Renal pelvis (tissue), 4 donors: ENCODE data around the gene PALLD. TPM values are rescaled to one million over a fixed set of nuclear protein-coding genes. Genes with fewer than 3 reads are reported as not detected.

Experiments used
- DNase-seq: peaks from one replicate; pipeline ENCODE4 v3.0.0-alpha.2; 2013
- polyA plus RNA-seq, 3 donors: library from polyadenylated mRNA; unstranded; fragments of 120-200 nt; gene quantifications; one replicate each; pipeline ENCODE4 v1.2.1, GENCODE V29; 2013; ENCODE audit not compliant: insufficient read length in 3 of 3

The PALLD gene
- polyA plus RNA-seq, 3 donors = 173 to 183 (median 177) TPM

DNA sequence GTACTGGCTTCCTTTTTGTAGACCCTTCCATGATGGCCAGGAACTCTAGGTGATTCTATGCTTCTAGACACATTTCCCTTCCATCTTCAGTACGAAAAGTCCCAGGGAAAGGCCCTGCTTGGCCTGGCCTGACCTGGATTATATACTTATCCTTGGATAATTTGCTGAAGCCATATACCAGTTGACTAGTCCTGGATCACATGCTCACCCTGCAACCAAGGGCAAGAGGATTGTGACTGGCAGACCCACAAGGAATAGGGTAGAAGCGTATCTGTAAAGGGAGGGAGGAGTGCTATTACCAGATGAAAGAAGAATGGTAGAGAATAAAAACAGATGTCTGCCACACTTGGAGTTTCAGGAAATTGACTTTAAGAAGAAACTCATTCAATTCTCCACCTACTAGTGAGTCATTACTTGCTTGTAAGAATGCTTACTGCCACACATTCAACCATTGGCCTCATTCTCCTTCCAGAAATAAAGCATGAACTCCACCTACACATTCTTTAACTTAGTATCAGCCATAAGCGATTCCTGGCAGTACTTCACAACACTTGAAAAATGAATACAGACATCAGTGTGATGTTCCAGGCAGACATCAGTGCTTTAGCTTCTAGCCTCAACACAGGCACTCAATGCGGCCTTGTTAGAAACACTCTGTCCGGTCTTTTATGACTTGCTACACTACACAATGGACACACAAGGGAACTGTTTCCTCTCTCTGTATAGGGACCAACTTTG lies 371.4 kb downstream of the PALLD start:
- no peak for DNase-seq

DNA sequence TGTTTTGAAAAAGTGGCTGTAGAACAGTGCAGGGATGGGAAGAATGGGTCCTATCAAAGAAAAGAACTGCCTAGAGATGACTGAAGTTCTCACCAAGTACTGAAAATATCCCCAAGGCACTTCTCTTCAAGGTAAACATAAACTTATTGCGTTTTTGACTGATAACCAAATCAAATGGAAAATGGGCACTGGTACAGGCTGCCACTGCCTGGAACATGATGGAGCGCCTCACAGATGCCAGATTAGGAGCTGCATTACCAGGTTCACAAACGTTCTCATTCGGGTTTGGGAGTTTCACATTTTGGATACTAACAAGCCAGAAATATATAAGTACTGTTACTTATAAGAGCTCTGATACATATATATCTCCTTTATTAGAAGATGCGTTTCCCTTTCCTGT lies 371.9 kb downstream of the PALLD start:
- DNase-seq = no peak

DNA sequence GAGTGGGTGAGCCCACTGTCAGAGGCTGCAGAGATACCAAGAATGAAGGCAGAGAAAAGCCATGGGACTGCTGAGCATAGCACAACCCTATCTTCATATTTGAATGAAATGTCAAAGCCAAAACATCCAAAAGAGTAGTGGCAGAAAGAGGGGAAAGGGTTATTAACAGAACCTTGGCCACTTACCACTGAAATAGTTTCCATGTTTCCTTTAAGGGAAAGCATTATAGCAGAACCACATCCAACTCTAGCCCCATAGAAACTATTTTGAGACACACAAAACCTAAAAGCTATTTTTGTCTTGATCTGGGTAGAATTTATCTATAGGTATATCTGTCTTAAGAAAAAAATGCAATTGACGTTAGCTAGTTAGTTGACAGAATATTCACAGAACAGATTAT lies 373.2 kb downstream of the PALLD start:
- DNase-seq = no peak

DNA sequence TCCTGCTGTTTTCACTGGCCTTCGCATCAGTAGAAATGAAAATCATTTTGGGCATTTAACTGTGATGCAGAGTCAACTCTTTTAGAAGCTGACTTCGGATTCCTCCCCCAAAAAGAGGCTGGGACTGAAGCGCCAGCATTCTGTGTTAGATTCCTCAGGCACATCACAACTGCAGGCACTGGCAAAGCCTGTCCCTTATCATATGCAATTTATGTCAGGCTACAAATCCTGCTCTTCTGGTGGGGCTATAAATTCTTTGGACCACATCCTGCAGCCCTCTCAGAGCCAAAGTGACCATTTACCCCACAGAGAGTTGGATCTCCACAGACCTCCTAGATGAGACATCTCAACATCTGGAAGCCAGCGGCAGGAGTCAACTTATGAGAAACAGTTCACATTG lies 374.8 kb downstream of the PALLD start:
- no peak for DNase-seq

DNA sequence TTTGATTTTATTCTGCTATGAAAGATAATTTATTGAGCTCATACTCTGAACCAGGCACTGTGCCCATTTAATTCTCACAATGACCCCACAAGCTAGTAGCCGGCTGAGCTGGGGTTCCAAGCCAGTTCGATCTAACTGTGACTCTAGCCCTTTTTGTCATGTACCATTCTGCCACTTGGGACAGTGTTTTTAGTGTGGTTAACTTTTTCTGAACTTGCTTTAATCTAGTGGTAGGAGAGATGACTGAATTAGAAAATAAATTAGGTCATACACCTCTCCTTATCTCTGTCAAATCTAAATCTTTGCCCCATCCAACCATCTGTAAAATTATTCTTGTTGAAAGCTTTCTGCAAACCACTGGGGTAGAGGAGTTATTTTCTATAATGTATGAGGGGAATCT lies 377.2 kb downstream of the PALLD start:
- no peak for DNase-seq

DNA sequence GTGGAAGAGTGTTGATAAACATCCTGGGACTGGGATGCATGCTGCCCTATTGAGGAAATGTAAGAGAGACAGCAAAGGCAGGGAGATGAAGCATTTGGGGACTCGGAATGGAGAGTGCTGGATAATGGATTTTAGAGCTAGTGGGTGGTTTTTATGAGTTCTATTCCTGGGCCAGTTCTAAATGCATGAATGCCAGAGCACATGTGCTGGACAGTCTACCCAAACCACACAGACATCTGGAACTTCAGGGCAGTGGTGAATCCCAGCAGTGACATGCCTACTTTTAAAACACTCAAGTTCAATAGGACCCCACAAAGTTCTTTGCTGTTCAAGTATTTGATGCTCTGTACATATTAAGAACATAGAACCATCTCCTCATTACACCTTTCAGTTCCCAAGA lies 379.3 kb downstream of the PALLD start:
- no peak for DNase-seq

DNA sequence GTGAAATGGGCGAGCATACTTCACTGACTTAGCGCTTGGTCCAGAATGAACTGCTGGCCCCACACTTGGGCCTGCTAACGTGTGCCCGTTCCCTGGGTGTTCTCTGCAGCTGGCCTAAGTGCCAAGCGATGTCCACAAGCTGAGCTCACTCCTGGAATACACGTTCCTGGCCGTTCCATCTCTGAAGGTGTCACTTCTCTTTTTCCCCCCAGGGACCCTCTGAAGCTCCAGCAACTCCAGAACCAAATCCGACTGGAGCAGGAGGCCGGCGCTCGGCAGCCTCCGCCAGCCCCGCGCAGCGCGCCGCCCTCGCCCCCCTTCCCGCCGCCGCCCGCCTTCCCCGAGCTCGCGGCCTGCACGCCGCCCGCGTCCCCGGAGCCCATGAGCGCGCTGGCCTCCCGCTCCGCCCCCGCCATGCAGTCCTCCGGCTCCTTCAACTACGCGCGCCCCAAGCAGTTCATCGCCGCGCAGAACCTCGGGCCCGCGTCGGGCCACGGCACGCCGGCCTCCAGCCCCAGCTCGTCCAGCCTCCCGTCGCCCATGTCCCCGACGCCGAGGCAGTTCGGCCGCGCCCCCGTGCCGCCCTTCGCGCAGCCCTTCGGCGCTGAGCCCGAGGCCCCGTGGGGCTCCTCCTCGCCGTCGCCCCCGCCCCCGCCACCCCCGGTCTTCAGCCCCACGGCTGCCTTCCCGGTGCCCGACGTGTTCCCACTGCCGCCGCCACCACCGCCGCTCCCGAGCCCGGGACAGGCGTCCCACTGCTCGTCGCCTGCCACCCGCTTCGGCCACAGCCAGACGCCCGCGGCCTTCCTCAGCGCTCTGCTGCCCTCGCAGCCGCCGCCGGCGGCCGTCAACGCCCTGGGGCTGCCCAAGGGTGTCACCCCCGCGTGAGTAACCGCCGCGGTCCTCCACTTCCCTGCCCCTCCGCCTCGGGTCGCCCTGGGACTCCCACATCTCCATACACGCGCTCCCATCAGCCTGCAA lies 380.9 kb downstream of the PALLD start:
- DNase-seq = peak; percentile 40

DNA sequence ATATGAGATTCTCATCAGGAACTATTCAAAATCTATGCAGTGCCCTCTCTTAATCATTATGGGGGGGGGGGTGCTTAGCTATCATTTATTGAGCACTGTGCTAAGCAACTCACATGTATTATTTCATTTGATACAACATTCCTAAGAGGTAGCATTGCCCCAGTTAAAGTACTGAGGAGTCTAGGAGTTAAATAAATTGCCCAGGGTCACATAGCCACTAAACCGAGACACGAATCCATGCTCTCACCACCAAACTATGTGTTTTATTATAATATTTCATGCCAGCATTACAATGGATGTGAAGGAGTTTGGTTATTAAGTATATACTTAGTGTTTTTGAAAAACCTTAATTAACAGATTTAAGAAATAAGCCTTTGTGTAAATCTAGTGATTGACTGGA lies 381.8 kb downstream of the PALLD start:
- DNase-seq = no peak

DNA sequence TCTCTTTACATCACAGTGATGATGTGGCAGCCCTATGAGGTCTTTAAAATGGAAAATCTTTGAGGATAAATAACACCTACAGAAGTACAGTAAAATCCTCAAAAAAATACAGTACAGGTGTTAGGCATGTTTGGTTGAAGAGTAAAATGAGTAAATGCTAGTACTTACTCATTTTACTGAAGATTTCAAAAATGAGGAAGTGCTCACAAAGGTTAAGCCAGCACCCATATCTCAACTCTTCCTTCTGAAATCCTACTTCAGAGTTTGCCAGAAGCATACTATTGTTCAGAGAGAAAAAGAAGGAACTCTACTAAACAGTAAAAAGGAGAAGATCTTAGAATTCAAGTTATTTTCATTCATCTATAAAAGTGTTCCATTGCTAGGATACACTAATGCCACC lies 382.3 kb downstream of the PALLD start:
- no peak for DNase-seq

DNA sequence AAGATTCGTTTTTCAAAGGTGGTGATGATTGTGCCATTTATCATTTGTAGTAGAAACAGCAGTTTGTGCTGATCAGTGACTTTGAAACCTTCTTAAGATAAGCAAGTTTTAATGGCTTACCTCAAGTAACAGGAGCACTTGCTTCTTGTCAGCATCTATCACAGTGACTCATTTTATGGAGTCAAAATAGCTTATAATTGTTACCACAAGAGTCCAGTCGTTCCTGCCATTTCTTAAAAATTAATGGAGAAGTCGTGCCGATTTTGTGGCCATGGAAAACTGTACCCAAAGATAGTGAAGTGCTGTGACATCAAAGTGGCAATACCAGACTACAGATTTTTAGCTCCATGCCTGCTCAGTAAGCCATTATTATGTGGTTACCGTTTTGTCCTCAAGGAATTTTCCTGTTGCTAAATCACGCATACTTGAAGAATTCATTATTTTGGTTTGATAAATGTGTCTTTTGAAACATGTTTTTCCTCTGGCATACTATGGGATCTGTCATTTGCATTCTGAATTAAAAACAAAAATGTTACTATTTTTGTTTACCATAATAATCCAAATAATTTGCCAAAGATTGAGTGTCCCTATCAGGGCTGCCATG lies 383.3 kb downstream of the PALLD start:
- DNase-seq = no peak

DNA sequence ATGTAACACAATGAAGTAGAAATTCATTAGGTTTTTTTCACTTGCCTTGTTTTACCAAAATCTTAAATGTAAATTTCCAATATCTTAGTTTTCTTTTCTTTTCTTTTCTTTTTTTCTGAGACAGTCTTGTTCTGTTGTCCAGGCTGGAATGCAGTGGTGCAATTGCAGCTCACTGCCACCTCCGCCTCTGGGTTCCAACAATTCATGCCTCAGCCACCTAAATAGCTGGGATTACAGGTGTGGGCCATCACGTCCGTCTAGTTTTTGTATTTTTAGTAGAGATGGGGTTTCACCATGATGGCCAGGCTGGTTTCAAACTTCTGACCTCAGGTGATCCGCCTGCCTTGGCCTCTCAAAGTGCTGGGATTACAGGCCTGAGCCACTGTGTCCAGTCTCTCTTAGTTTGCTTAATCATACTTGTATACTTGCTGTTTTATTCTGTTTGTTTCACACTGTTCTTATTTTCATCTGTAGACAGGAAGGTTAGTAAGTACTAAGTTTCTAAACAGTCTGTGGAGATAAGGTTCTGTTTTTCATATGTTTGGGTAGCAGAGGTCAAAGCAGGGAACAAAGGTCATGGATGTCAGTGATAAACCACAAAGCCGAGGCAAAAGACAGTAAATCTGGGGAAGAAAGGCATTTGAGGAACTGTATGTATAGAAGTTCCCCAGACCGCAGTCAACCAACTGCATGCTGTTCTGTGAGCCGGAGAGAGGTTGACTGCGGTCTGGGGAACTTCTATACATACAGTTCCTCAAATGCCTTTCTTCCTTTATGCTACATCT lies 384.2 kb downstream of the PALLD start:
- no peak for DNase-seq

DNA sequence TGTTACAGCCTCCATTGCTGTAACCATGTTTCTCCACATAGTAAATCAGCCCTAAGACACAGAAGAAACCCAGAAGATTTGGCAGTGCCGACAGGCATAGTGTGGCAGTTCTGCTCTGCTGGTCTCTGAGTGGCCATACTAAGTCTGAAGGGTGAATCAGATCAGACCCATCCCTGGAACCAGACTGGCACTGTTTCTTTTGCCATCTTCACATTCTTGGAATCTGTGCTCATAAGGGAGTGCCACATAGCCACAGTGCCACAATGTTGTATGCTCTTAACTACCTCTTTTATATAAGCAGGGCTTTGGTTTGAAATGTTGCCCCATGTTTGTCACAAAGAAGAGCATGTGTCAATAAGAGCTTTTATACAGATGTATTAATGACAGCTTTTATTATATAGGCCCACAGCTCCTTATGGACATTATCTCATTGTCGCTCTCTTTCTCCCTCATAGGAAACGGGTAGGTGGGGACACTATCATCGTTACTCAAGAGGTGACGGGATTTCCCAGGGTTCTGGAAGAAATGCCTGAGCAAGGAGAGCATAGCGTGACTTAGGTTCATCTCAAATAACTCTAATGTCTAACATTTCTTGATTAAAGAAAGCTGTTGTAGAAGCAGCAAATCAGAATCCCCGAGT lies 385.0 kb downstream of the PALLD start:
- no peak for DNase-seq

DNA sequence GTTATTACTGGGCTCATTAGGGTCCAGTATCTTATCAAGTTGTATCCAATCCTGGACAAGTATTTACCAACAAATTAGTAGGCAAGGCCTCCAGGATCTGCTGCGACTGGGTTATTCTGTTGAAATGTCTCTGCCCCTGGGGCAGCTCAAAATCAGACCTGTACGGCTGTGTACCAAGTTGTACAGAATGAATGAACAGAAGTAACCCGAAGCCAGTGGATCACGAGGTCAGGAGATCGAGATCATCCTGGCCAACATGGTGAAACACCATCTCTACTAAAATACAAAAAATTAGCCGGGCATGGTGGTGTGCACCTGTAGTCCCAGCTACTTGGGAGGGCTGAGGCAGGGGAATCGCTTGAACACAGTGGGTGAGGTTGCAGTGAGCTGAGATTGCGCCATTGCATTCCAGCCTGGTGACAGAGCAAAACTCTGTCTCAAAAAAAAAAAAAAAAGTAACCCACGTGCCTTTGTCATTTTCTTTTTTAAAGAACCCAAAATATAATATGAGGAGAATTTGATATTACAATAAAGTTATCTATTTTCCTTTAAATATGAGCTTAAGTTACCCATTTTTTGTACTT lies 385.9 kb downstream of the PALLD start:
- DNase-seq = no peak

DNA sequence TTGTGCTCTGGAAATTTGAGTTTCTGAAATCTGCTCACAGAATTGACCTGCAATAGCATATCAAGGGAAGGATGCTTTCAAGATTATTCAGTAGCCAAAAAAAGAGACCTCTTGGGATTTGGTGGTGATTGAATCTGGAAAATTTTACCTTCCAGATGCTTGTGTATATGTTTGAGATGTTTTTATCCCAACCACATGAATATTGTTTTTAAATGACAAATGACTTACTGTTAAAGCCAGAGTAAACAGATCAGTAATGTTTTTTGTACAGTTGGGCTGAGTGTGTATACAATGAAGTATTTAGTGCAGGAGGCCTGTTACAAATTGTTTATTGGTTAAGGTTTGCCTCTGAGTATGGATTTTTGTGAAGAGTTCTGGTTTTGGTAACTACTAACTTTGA lies 386.7 kb downstream of the PALLD start:
- DNase-seq = no peak

DNA sequence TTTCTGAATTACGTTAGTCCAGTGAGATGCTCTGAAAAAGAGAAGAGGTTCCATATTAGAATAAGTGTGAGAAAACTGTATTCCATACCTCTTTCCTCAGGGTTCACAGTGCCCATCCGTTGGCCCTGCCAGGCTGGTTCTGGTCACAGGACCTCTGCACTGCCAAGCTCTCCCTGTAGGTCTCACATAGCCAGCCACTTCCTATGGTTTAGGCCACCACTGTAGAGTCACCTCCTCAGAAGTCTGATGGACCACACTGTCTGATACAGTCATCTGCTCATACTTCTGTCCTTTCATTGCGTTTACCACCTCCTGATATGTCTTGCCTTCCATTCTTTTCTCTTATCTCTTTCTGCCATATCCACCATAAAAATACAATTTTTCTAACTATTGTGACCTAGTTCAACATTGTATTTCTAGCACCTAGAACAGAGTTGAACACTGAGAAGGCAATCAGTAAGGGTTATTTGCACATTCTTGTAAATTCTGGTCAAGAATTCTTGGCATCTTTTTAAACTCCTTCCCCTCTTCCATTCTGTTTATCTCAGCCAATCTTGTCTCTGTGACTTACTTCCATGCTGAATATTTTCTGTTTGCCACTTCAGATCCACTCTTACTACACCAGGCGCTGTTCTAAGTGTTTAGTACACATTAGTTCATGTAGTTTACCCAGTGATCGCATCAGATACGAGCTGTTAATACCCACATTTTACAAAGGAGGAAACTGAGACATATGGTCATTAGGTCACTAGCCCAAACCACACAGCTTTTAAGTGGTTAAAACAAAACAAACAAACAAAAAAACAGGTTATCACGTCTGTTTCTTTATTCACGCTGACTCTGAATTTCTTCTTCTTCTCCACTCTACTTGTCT lies 387.6 kb downstream of the PALLD start:
- no peak for DNase-seq

DNA sequence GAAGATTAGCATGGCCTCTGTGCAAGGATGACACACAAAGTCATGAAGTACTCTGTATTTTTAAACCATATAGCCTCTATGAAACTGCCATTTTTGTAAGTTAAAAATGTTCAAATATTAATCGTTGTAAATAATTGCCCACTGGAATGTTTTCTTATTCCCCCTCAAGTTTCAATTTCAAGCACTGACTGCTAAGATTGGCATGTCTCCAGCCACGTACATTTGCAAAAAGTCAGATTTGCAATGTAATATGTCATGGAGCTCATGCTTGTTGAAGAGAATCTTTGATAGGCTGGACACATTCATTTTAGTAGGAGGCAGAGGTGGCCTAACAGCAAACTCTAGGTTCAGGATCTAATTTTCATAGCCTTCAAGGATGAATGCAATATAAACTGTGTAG lies 388.5 kb downstream of the PALLD start:
- DNase-seq = no peak

DNA sequence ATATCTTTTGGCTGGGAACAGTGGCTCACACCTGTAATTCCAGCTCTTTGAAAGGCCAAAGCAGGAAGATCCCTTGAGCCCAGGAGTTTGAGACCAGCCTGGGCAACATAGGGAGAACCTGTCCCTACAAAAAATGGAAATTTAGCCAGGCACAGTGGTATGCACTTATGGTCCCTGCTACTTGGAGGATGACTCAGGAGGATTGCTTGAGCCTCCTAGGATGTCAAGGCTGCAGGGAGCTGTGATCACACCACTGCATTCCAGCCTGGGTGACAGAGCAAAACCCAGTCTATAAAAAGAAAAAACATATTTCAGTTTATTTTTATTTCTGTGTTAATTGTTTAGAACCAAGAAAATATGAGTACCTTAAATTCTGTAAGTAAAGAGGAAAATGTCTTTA lies 389.5 kb downstream of the PALLD start:
- DNase-seq = no peak

DNA sequence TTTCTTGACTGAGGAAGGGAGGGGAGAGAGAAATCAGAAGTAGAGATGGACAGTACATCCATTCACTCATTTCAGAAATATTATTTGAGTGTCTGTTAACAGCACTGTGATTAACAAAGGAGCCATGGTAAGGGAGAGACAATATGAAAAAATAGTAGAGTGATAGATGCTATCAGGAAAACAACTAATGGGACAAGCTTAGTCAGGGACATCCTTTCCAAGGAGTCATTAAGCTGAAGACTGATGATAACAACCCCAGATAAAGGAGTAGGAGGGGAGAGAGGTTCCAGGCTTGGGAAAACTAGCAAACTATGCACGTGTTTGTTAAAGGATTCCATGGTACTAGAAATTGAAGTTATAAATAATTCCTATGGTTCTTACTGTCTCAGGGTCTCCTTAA lies 391.0 kb downstream of the PALLD start:
- no peak for DNase-seq

DNA sequence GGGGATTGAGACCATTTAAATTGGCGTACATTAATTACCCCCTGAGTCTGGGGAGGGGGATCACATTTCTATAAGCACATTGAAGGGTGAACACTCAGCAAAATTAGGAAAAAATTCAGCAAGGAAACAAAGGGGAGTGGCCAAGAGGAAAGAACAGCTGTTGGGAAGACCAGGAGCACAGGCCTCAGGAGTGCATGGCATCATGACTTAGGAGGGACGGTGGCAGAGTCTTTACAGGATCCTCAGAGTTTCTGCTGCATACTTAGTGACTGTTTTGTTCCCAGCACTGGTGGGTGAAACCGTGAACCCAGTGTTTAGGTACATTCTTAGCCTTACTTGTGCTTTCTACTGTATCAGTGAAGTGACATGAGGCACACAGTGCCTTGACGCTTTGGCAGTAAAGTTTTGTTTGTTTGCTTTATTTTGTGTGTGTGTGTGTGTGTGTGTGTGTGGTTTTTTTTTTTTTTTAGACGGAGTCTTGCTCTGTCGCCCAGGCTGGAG lies 391.9 kb downstream of the PALLD start:
- no peak for DNase-seq

DNA sequence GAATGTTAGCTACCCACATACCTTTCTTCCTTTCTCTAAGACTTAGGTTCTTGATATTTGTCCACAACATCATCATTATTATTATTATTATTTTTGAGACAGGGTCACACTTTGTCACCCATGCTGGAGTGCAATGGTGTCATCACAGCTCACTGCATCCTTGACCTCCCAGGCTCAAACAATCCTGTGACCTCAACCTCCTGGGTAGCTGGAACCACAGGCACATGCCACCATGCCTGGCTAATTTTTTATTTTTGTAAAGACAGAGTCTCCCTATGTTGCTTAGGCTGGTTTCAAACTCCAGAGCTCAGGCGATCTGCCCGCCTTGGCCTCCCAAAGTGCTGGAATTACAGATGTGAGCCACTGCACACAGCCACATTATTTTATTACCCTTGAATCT lies 394.2 kb downstream of the PALLD start:
- DNase-seq = no peak
